CD4-positive, alpha-beta T cell (primary cell): ENCODE measurements around the gene PNLDC1. TPM values are rescaled to one million over a fixed set of nuclear protein-coding genes. Genes with fewer than 3 reads are reported as not detected.

Source experiments
- ATAC-seq: fragments of 200-7000 bp; cut with Tn5 transposase; one replicate; pipeline ENCODE4 v1.10.0; 2022; ENCODE audit warnings: mild to moderate bottlenecking; ENCODE audit not compliant: poor library complexity
- CTCF ChIA-PET: fragments of 350-600 bp; sonication (Branson Sonifier 250); formaldehyde crosslinking; loops from one replicate; lab custom pipeline; 2021; ENCODE audit warnings: antibody characterized with exemption, inconsistent platforms; lab: Charles Lee
- POLR2A ChIA-PET: fragments of 350-600 bp; sonication (Branson Sonifier 250); formaldehyde crosslinking; loops from one replicate; lab custom pipeline; 2021; ENCODE audit warnings: antibody characterized with exemption, inconsistent platforms; lab: Charles Lee
- DNase-seq, 14 experiments: peaks; one replicate each; pipeline ENCODE4 v3.0.0-alpha.2; 2013 to 2020; ENCODE audit warnings: mixed read lengths in 2 of 14
- H3K27ac ChIP-seq, 2 donors: one replicate each; pipeline versions ENCODE4 v1.5.1 to v1.7.0; 2013; ENCODE audit warnings: low read length in 2 of 2, low read depth in 1 of 2, mild to moderate bottlenecking in 1 of 2
- H3K27me3 ChIP-seq, 2 experiments: 1 replicate in 1 of 2; 2 replicates in 1 of 2; pipeline versions ENCODE4 v1.6.1 to v1.7.0; 2013; ENCODE audit warnings: low read length in 2 of 2, control low read depth in 1 of 2, mild to moderate bottlenecking in 1 of 2, moderate library complexity in 1 of 2; ENCODE audit not compliant: insufficient read depth in 2 of 2, control insufficient read depth in 1 of 2
- H3K36me3 ChIP-seq: one replicate; pipeline ENCODE4 v1.6.1; 2013; ENCODE audit warnings: low read length, control low read depth; ENCODE audit not compliant: insufficient read depth
- H3K4me1 ChIP-seq: one replicate; pipeline ENCODE4 v1.6.1; 2013; ENCODE audit warnings: low read length, control low read depth; ENCODE audit not compliant: insufficient read depth
- H3K4me3 ChIP-seq: one replicate; pipeline ENCODE4 v1.5.1; 2013; ENCODE audit warnings: mild to moderate bottlenecking, low read length, moderate library complexity
- H3K9me3 ChIP-seq, 2 experiments: 1 replicate in 1 of 2; 2 replicates in 1 of 2; pipeline versions ENCODE4 v1.6.1 to v1.7.0; 2013; ENCODE audit warnings: low read length in 2 of 2, mild to moderate bottlenecking in 2 of 2, control low read depth in 1 of 2, moderate library complexity in 1 of 2; ENCODE audit not compliant: control insufficient read depth in 1 of 2, insufficient read depth in 1 of 2
- H3K27ac Mint-ChIP-seq: one replicate; pipeline ENCODE4 v1.8.0; 2020; ENCODE audit warnings: mixed read lengths
- H3K27me3 Mint-ChIP-seq: one replicate; pipeline ENCODE4 v1.8.0; 2021; ENCODE audit warnings: mixed read lengths
- H3K36me3 Mint-ChIP-seq: one replicate; pipeline ENCODE4 v1.8.0; 2021; ENCODE audit warnings: low read depth, mixed read lengths
- H3K4me1 Mint-ChIP-seq: one replicate; pipeline ENCODE4 v1.8.0; 2021; ENCODE audit warnings: low read depth, mixed read lengths
- H3K4me3 Mint-ChIP-seq: one replicate; pipeline ENCODE4 v1.8.0; 2020; ENCODE audit warnings: mild to moderate bottlenecking, mixed read lengths
- H3K9me3 Mint-ChIP-seq: one replicate; pipeline ENCODE4 v1.8.0; 2020; ENCODE audit warnings: mixed read lengths
- intact Hi-C, 2 experiments: fragments of 100-400 bp; cut with DNase I in 1 of 2; cut with micrococcal nuclease in 1 of 2; formaldehyde crosslinking; loops; one replicate each; pipeline versions ENCODE4 v1.15.1 to v1.9.0; 2023 to 2025; cut with DNase I, micrococcal nuclease
- total RNA-seq, 174 experiments: library from RNA in 2 of 174; stranded (reverse) in 2 of 174; gene quantifications; one replicate each; pipeline ENCODE4 v1.2.3 and lab custom pipeline; 2021 to 2026
- TF ChIP-seq, protein P1 (sequence below): fragments of 200-600 bp; IDR thresholded peaks from one replicate; pipeline ENCODE4 v1.8.0; 2022; ENCODE audit warnings: antibody characterized with exemption, mild to moderate bottlenecking

Gene PNLDC1
- total RNA-seq, 2 experiments from 2014 or later: 0.14 TPM; not detected in 1

GRCh38 chr6:159858259-159858658 lies 58.2 kb downstream of the PNLDC1 start:
- H3K36me3 ChIP-seq: no peaks in the 10 kb centered on the region
- DNase-seq (no peak), ATAC-seq (no peak)
- H3K4me3 ChIP-seq: no peak overlapping the region
- H3K4me1 ChIP-seq: peaks cover 11% of the 10 kb centered on the region
- intact Hi-C loops: no loop called here
- peaks cover 4 to 6% of the 10 kb centered on the region in 2 experiments for H3K9me3 ChIP-seq
- Mint-ChIP-seq H3K4me1 (peaks cover 19% of the 10 kb centered on the region), H3K9me3 (peaks cover 9% of the 10 kb centered on the region), H3K36me3 (no peaks in the 10 kb centered on the region), H3K27me3 (no peaks in the 10 kb centered on the region), H3K4me3 (no peak overlapping the region), H3K27ac (no peak overlapping the region)
- TF ChIP-seq, protein P1, sequence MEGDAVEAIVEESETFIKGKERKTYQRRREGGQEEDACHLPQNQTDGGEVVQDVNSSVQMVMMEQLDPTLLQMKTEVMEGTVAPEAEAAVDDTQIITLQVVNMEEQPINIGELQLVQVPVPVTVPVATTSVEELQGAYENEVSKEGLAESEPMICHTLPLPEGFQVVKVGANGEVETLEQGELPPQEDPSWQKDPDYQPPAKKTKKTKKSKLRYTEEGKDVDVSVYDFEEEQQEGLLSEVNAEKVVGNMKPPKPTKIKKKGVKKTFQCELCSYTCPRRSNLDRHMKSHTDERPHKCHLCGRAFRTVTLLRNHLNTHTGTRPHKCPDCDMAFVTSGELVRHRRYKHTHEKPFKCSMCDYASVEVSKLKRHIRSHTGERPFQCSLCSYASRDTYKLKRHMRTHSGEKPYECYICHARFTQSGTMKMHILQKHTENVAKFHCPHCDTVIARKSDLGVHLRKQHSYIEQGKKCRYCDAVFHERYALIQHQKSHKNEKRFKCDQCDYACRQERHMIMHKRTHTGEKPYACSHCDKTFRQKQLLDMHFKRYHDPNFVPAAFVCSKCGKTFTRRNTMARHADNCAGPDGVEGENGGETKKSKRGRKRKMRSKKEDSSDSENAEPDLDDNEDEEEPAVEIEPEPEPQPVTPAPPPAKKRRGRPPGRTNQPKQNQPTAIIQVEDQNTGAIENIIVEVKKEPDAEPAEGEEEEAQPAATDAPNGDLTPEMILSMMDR: no peak
- POLR2A ChIA-PET: no interaction called here
- H3K27ac ChIP-seq: no peak overlapping the region
- CTCF ChIA-PET: no interaction called here
- H3K27me3 ChIP-seq: no peaks in the 10 kb centered on the region

DNA sequence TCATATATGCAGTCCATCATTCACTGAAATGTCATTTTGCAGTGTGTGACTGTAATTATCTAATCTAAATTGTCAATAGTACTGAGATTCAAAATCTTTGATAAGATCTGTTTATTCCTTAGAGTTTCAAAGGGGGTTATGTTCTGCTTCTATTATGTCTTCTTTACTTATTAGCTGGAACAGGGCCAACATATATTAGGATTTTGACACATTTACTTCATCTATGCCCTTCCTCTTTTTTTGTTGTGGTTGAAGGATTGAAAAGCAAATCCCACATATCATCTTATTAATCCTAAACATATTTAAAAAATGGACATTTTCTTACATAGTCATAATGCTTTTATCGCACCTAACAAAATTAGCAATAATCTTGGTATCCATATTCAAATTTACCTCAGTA lies 60.4 kb downstream of the PNLDC1 start:
- ChIA-PET POLR2A (no interaction called here), CTCF (no interaction called here)
- TF ChIP-seq, protein P1: no peak
- intact Hi-C loops: loop anchor here (5.0 to 10.0 kb wide), 3 partner anchors 82 to 597 kb away; no protein-coding TSS in a partner anchor
- Mint-ChIP-seq H3K27ac (no peak overlapping the region), H3K4me1 (peaks cover 21% of the 10 kb centered on the region), H3K9me3 (peaks cover 9% of the 10 kb centered on the region), H3K36me3 (no peaks in the 10 kb centered on the region), H3K4me3 (no peak overlapping the region), H3K27me3 (no peaks in the 10 kb centered on the region)
- peaks cover 11% of the 10 kb centered on the region for H3K4me1 ChIP-seq
- no peak overlapping the region for H3K4me3 ChIP-seq
- DNase-seq: no peak
- H3K27me3 ChIP-seq: no peaks in the 10 kb centered on the region
- H3K27ac ChIP-seq: no peak overlapping the region
- no peak for ATAC-seq
- H3K36me3 ChIP-seq: no peaks in the 10 kb centered on the region
- H3K9me3 ChIP-seq: peaks cover 4 to 6% of the 10 kb centered on the region in 2 experiments

GRCh38 chr6:159862103-159862502 lies 62.0 kb downstream of the PNLDC1 start:
- ChIA-PET CTCF (no interaction called here), POLR2A (interaction anchor here (0.6 to 1.3 kb wide), 4 partner anchors 29 to 600 kb away, joined by 3 to 4 read pairs (median 3); partner anchors contain the start of gene MRPL18)
- peaks cover 6% of the 10 kb centered on the region for H3K9me3 Mint-ChIP-seq
- Histone ChIP-seq H3K27ac (no peak overlapping the region), H3K27me3 (no peaks in the 10 kb centered on the region), H3K4me3 (no peak overlapping the region), H3K9me3 (peaks cover 3 to 10% of the 10 kb centered on the region in 2 experiments), H3K4me1 (peaks cover 11% of the 10 kb centered on the region), H3K36me3 (no peaks in the 10 kb centered on the region)
- H3K4me3 Mint-ChIP-seq: peak overlapping the region; percentile 42
- no peaks in the 10 kb centered on the region for H3K36me3 Mint-ChIP-seq
- intact Hi-C loops: loop anchor here (2.0 to 10.0 kb wide), 5 partner anchors 79 to 601 kb away; no protein-coding TSS in a partner anchor
- ATAC-seq (peak; percentile 77), DNase-seq (peak in 3 of 14 experiments; percentile 21 to 50 (median 39))
- TF ChIP-seq, protein P1: no peak
- peak overlapping the region; percentile 25 for H3K27ac Mint-ChIP-seq
- H3K4me1 Mint-ChIP-seq: peaks cover 21% of the 10 kb centered on the region
- H3K27me3 Mint-ChIP-seq: no peaks in the 10 kb centered on the region
